H9 (cell line): ENCODE data around the gene ARHGAP45. TPM values are rescaled to one million over a fixed set of nuclear protein-coding genes. Genes with fewer than 3 reads are reported as not detected.

ENCODE experiments used
- DNase-seq: peaks from one replicate; pipeline ENCODE4 v3.0.0-alpha.2; 2017
- H2AFZ ChIP-seq: one replicate; pipeline ENCODE4 v1.6.1; 2013; ENCODE audit warnings: mild to moderate bottlenecking, low read length, control low read depth, moderate library complexity
- H2AK5ac ChIP-seq: 2 replicates; pipeline ENCODE4 v1.6.1; 2013; ENCODE audit warnings: low read length, control low read depth, mixed read lengths; ENCODE audit not compliant: insufficient read length
- H2BK120ac ChIP-seq: one replicate; pipeline ENCODE4 v1.6.1; 2013; ENCODE audit warnings: low read depth, mild to moderate bottlenecking, low read length, control low read depth, inconsistent platforms; ENCODE audit not compliant: poor library complexity, severe bottlenecking
- H2BK12ac ChIP-seq: 2 replicates; pipeline ENCODE4 v1.6.1; 2013; ENCODE audit warnings: low read length, control low read depth, mixed read lengths, low read depth; ENCODE audit not compliant: insufficient read length
- H2BK15ac ChIP-seq: 2 replicates; pipeline ENCODE4 v1.6.1; 2013; ENCODE audit warnings: low read depth, low read length, control low read depth
- H2BK20ac ChIP-seq: one replicate; pipeline ENCODE4 v1.6.1; 2013; ENCODE audit warnings: low read depth, mild to moderate bottlenecking, low read length, control low read depth, inconsistent platforms; ENCODE audit not compliant: poor library complexity, severe bottlenecking
- H2BK5ac ChIP-seq: 2 replicates; pipeline ENCODE4 v1.6.1; 2013; ENCODE audit warnings: low read length, control low read depth, mixed read lengths; ENCODE audit not compliant: insufficient read length
- H3K14ac ChIP-seq: 2 replicates; pipeline ENCODE4 v1.6.1; 2013; ENCODE audit warnings: low read length, control low read depth; ENCODE audit not compliant: insufficient read depth
- H3K18ac ChIP-seq: 2 replicates; pipeline ENCODE4 v1.6.1; 2013; ENCODE audit warnings: low read depth, mild to moderate bottlenecking, mixed read lengths, low read length, control low read depth; ENCODE audit not compliant: insufficient read length
- H3K23ac ChIP-seq: 2 replicates; pipeline ENCODE4 v1.6.1; 2013; ENCODE audit warnings: low read length, control low read depth, mixed read lengths, low read depth; ENCODE audit not compliant: insufficient read length
- H3K23me2 ChIP-seq: 2 replicates; pipeline ENCODE4 v1.6.1; 2013; ENCODE audit warnings: low read depth, mild to moderate bottlenecking, mixed read lengths, low read length, control low read depth; ENCODE audit not compliant: insufficient read length, poor library complexity, severe bottlenecking
- H3K27ac ChIP-seq: 2 replicates; pipeline ENCODE4 v1.5.1; 2013; ENCODE audit warnings: low read length, control low read depth, mixed read lengths, low read depth; ENCODE audit not compliant: insufficient read length
- H3K27me3 ChIP-seq: 2 replicates; pipeline ENCODE4 v1.6.1; 2013; ENCODE audit warnings: low read length, control low read depth, inconsistent platforms; ENCODE audit not compliant: insufficient read depth
- H3K4ac ChIP-seq: 2 replicates; pipeline ENCODE4 v1.6.1; 2013; ENCODE audit warnings: low read depth, mild to moderate bottlenecking, control low read depth, inconsistent platforms, low read length, moderate library complexity
- H3K4me1 ChIP-seq: 2 replicates; pipeline ENCODE4 v1.6.1; 2013; ENCODE audit warnings: low read length, control low read depth, inconsistent platforms; ENCODE audit not compliant: insufficient read depth
- H3K4me2 ChIP-seq: 2 replicates; pipeline ENCODE4 v1.6.1; 2013; ENCODE audit warnings: low read length, control low read depth, mixed read lengths; ENCODE audit not compliant: insufficient read length, insufficient read depth
- H3K56ac ChIP-seq: 2 replicates; pipeline ENCODE4 v1.6.1; 2013; ENCODE audit warnings: low read depth, mild to moderate bottlenecking, mixed read lengths, low read length, control low read depth; ENCODE audit not compliant: insufficient read length
- H3K79me1 ChIP-seq: 2 replicates; pipeline ENCODE4 v1.6.1; 2013; ENCODE audit warnings: low read depth, mild to moderate bottlenecking, moderate library complexity, low read length, control low read depth, inconsistent platforms; ENCODE audit not compliant: insufficient read depth, poor library complexity, severe bottlenecking
- H3K79me2 ChIP-seq: 2 replicates; pipeline ENCODE4 v1.6.1; 2013; ENCODE audit warnings: low read length, control low read depth, inconsistent platforms; ENCODE audit not compliant: insufficient read depth
- H3K9ac ChIP-seq: 2 replicates; pipeline ENCODE4 v1.6.1; 2013; ENCODE audit warnings: low read length, control low read depth, mixed read lengths; ENCODE audit not compliant: insufficient read length; ENCODE audit errors: extremely low read depth
- H3K9me3 ChIP-seq: one replicate; pipeline ENCODE4 v1.6.1; 2013; ENCODE audit warnings: low read depth, low read length, inconsistent platforms; ENCODE audit not compliant: control insufficient read depth
- H3T11ph ChIP-seq: one replicate; pipeline ENCODE4 v1.6.1; 2013; ENCODE audit warnings: mild to moderate bottlenecking, low read length, control low read depth, inconsistent platforms
- H4K20me1 ChIP-seq: one replicate; pipeline ENCODE4 v1.6.1; 2013; ENCODE audit not compliant: control insufficient read depth, insufficient read length, insufficient read depth
- H4K5ac ChIP-seq: 2 replicates; pipeline ENCODE4 v1.6.1; 2013; ENCODE audit warnings: low read depth, mild to moderate bottlenecking, mixed read lengths, low read length, control low read depth; ENCODE audit not compliant: insufficient read length
- H4K8ac ChIP-seq: replicated peaks from 2 replicates; pipeline ENCODE4 v1.6.1; 2013; ENCODE audit warnings: low read length, control low read depth, mixed read lengths, low read depth; ENCODE audit not compliant: insufficient read length
- H4K91ac ChIP-seq: 2 replicates; pipeline ENCODE4 v1.6.1; 2013; ENCODE audit warnings: low read depth, mild to moderate bottlenecking, moderate library complexity, mixed read lengths, low read length, control low read depth; ENCODE audit not compliant: insufficient read length
- H3K27ac Mint-ChIP-seq, 3 experiments: 2 replicates in 2 of 3; 3 replicates in 1 of 3; pipeline ENCODE4 v1.8.0; 2020 to 2021; ENCODE audit warnings: mixed read lengths in 3 of 3, mild to moderate bottlenecking in 1 of 3, moderate library complexity in 1 of 3
- H3K27me3 Mint-ChIP-seq: 2 replicates; pipeline ENCODE4 v1.8.0; 2021; ENCODE audit warnings: low read depth, mild to moderate bottlenecking, moderate library complexity, mixed read lengths
- H3K36me3 Mint-ChIP-seq, 3 experiments: 2 replicates in 2 of 3; 3 replicates in 1 of 3; pipeline ENCODE4 v1.8.0; 2020 to 2021; ENCODE audit warnings: low read depth in 3 of 3, mixed read lengths in 3 of 3; ENCODE audit not compliant: insufficient read depth in 1 of 3
- H3K4me1 Mint-ChIP-seq, 2 experiments: 2 replicates each; pipeline ENCODE4 v1.8.0; 2020; ENCODE audit warnings: mixed read lengths in 2 of 2
- H3K4me3 Mint-ChIP-seq, 2 experiments: 2 replicates in 1 of 2; 3 replicates in 1 of 2; pipeline ENCODE4 v1.8.0; 2020 to 2021; ENCODE audit warnings: mild to moderate bottlenecking in 2 of 2, mixed read lengths in 2 of 2, moderate library complexity in 1 of 2
- H3K9me3 Mint-ChIP-seq, 2 experiments: 2 replicates in 1 of 2; 3 replicates in 1 of 2; pipeline ENCODE4 v1.8.0; 2020; ENCODE audit warnings: mild to moderate bottlenecking in 2 of 2, mixed read lengths in 2 of 2, moderate library complexity in 1 of 2
- CTCF ChIP-seq: fragments of 200-600 bp; sonication (generic); conservative IDR thresholded peaks from 3 replicates; pipeline ENCODE4 v1.8.0; 2021; ENCODE audit warnings: antibody characterized with exemption, mild to moderate bottlenecking
- WGBS: extraction: QIAGEN DNeasy Blood & Tissue Kit; methylation state at CpG from one replicate; pipeline ENCODE4 v1.1.7; 2013; ENCODE audit warnings: missing lambda C conversion rate, low lambda C conversion rate, mixed read lengths; ENCODE audit not compliant: insufficient read length; ENCODE audit errors: extremely low coverage; 5-methylcytosine and 5-hydroxymethylcytosine counted together
- total RNA-seq: library from RNA; stranded (reverse); gene quantifications from 2 replicates; pipeline ENCODE4 v1.2.1, GENCODE V29; 2021

ARHGAP45 gene
- total RNA-seq, 1 experiment from 2014 or later = 39.8 TPM

GRCh38 chr19:1125601-1126467 lies 58.9 kb downstream of the ARHGAP45 start:
- no peaks in the 10 kb centered on the region for H4K20me1 ChIP-seq
- no peak overlapping the region for H4K8ac ChIP-seq
- no peaks in the 10 kb centered on the region for H3K79me1 ChIP-seq
- Mint-ChIP-seq H3K27me3 (no peaks in the 10 kb centered on the region), H3K4me3 (no peak overlapping the region; a peak in 1 of 5 replicates), H3K36me3 (peaks cover 10 to 32% (median 27%) of the 10 kb centered on the region in 3 experiments; a peak in 6 of 7 replicates), H3K4me1 (peaks cover 2 to 7% of the 10 kb centered on the region in 2 experiments; a peak in 3 of 4 replicates), H3K27ac (peak overlapping the region in 1 of 3 experiments; percentile 72; a peak in 2 of 7 replicates), H3K9me3 (no peaks in the 10 kb centered on the region; a peak in 1 of 5 replicates)
- no peak overlapping the region for H2BK15ac ChIP-seq
- H2AK5ac ChIP-seq = no peak overlapping the region
- H3K27ac ChIP-seq = no peak overlapping the region
- no peak overlapping the region for H3K14ac ChIP-seq
- no peak overlapping the region for H3K9ac ChIP-seq
- H4K5ac ChIP-seq = no peak overlapping the region
- no peaks in the 10 kb centered on the region for H3K27me3 ChIP-seq
- H3K79me2 ChIP-seq = no peaks in the 10 kb centered on the region; the same call in 1 of the 2 replicates
- H2AFZ ChIP-seq = no peak overlapping the region
- no peaks in the 10 kb centered on the region for H3K23me2 ChIP-seq
- no peak overlapping the region for H2BK12ac ChIP-seq
- WGBS = no CpG with 5 or more reads among the region's 33 CpGs
- no peak overlapping the region for H3K4ac ChIP-seq
- no peaks in the 10 kb centered on the region for H3K9me3 ChIP-seq
- H2BK5ac ChIP-seq = no peak overlapping the region
- no peak overlapping the region for H3T11ph ChIP-seq
- H2BK20ac ChIP-seq = no peak overlapping the region
- H3K4me1 ChIP-seq = no peaks in the 10 kb centered on the region
- DNase-seq = no peak
- H3K23ac ChIP-seq = no peak overlapping the region
- no peak for TF ChIP-seq CTCF
- H3K56ac ChIP-seq = no peak overlapping the region
- H4K91ac ChIP-seq = no peak overlapping the region
- H3K4me2 ChIP-seq = no peak overlapping the region
- no peak overlapping the region for H2BK120ac ChIP-seq
- H3K18ac ChIP-seq = no peak overlapping the region
